GM21367 (cell line): ENCODE results near the gene SPANXN3.
"Not testable (repeated sequence)": the region's sequence is repeated elsewhere in the genome, so short reads cannot be mapped to it uniquely, and the experiment has no call there.

Experiments
- ATAC-seq: cut with Tn5 transposase; IDR thresholded peaks from one replicate; pipeline ENCODE4 v1.9.1; 2021; ENCODE audit not compliant: unreplicated experiment

Gene SPANXN3

GRCh38 chrX:143517375-143517774 lies at the start of gene SPANXN3:
SPANXN3 (minus strand) TSS chrX:143517475; CDS start chrX:143517391, 84 bp downstream.
- ATAC-seq, result not testable (repeated sequence)

GRCh38 chrX:143536176-143536575 lies 18.9 kb upstream of the SPANXN3 start:
- ATAC-seq, result no peak

- not testable (repeated sequence) for ATAC-seq
Observed at GRCh38 chrX:143502196-143502595, 15.1 kb downstream of the SPANXN3 start.

- no peak for ATAC-seq
Observed at GRCh38 chrX:143500751-143501150, 16.5 kb downstream of the SPANXN3 start.

GRCh38 chrX:143486105-143486504 lies 31.2 kb downstream of the SPANXN3 start:
- no peak for ATAC-seq

- no peak for ATAC-seq
Observed at GRCh38 chrX:143476751-143477150, 40.5 kb downstream of the SPANXN3 start.

GRCh38 chrX:143472347-143472938 lies 44.8 kb downstream of the SPANXN3 start:
- no peak for ATAC-seq

- no peak for ATAC-seq
Observed at GRCh38 chrX:143466130-143466529, 51.1 kb downstream of the SPANXN3 start.

- no peak for ATAC-seq
Observed at GRCh38 chrX:143462696-143463095, 54.6 kb downstream of the SPANXN3 start.

- no peak for ATAC-seq
Observed at GRCh38 chrX:143461606-143462005, 55.7 kb downstream of the SPANXN3 start.
